ENCODE measurements around the gene APH1B.
"Not testable (repeated sequence)": the region's sequence is repeated elsewhere in the genome, so short reads cannot be mapped to it uniquely, and the experiment has no call there.

The APH1B gene

GRCh38 chr15:63277038-63277892 is at the start of gene APH1B:
Gene APH1B, plus strand, starts transcription at chr15:63277605. Its CDS starts 19 bp downstream, at chr15:63277624.
- DNase-seq (ENCODE audit: low read depth): peak; percentile 61

GRCh38 chr15:63227689-63228088 is 49.7 kb upstream of the APH1B start:
- DNase-seq (ENCODE audit: low read depth): no peak

GRCh38 chr15:63231206-63231605 is 46.2 kb upstream of the APH1B start:
- no peak for DNase-seq (ENCODE audit: low read depth)

- DNase-seq (ENCODE audit: low read depth): no peak
These were observed 45.7 kb upstream of the APH1B start for GRCh38 chr15:63231706-63232105.

GRCh38 chr15:63232405-63232804 is 45.0 kb upstream of the APH1B start:
- DNase-seq (ENCODE audit: low read depth): no peak

GRCh38 chr15:63232943-63233342 is 44.5 kb upstream of the APH1B start:
- DNase-seq (ENCODE audit: low read depth): no peak

GRCh38 chr15:63233667-63234423 is 43.6 kb upstream of the APH1B start:
- DNase-seq (ENCODE audit: low read depth): no peak

- no peak for DNase-seq (ENCODE audit: low read depth)
These were observed 42.9 kb upstream of the APH1B start for GRCh38 chr15:63234451-63234870.

GRCh38 chr15:63236272-63236671 is 41.1 kb upstream of the APH1B start:
- DNase-seq (ENCODE audit: low read depth): no peak

- DNase-seq (ENCODE audit: low read depth): not testable (repeated sequence)
These were observed 40.3 kb upstream of the APH1B start for GRCh38 chr15:63237086-63237485.

GRCh38 chr15:63238171-63238570 is 39.2 kb upstream of the APH1B start:
- no peak for DNase-seq (ENCODE audit: low read depth)

- no peak for DNase-seq (ENCODE audit: low read depth)
These were observed 38.6 kb upstream of the APH1B start for GRCh38 chr15:63238796-63239195.

- DNase-seq (ENCODE audit: low read depth): no peak
These were observed 37.3 kb upstream of the APH1B start for GRCh38 chr15:63240109-63240508.

- no peak for DNase-seq (ENCODE audit: low read depth)
These were observed 36.1 kb upstream of the APH1B start for GRCh38 chr15:63241316-63241715.

GRCh38 chr15:63243101-63243500 is 34.3 kb upstream of the APH1B start:
- DNase-seq (ENCODE audit: low read depth): no peak

GRCh38 chr15:63243776-63244175 is 33.6 kb upstream of the APH1B start:
- no peak for DNase-seq (ENCODE audit: low read depth)

- DNase-seq (ENCODE audit: low read depth): no peak
These were observed 33.0 kb upstream of the APH1B start for GRCh38 chr15:63244399-63244798.

GRCh38 chr15:63244976-63245645 is 32.3 kb upstream of the APH1B start:
- DNase-seq (ENCODE audit: low read depth): no peak

GRCh38 chr15:63246691-63247469 is 30.5 kb upstream of the APH1B start:
- no peak for DNase-seq (ENCODE audit: low read depth)

GRCh38 chr15:63250312-63250965 is 27.0 kb upstream of the APH1B start:
- DNase-seq (ENCODE audit: low read depth): no peak

- no peak for DNase-seq (ENCODE audit: low read depth)
These were observed 25.7 kb upstream of the APH1B start for GRCh38 chr15:63251701-63252100.

All from activated T-cell treated with anti-CD3 and anti-CD28 coated beads for 24 hours (primary cell).